K562 (cell line): ENCODE measurements around the gene MGAT1. TPM values are rescaled to one million over a fixed set of nuclear protein-coding genes. Genes with fewer than 3 reads are reported as not detected.

Experiments
- ATAC-seq: fragments of 200-7000 bp; cut with Tn5 transposase; 3 replicates; pipeline ENCODE4 v1.9.1; 2020; ENCODE audit warnings: moderate library complexity
- BruUV-seq: library from RNA; stranded (reverse); fragments of 400-500 nt; replicated peaks from 2 replicates; lab custom pipeline; 2021; lab: Mats Ljungman, UMichigan
- CTCF ChIA-PET: fragments of 300-600 bp; formaldehyde crosslinking; extraction: SDS; loops from one replicate; lab custom pipeline; 2021; ENCODE audit warnings: low intra/inter-chr PET ratio; lab: Yijun Ruan, JAX
- POLR2A ChIA-PET: fragments of 300-600, 350-650 bp; sonication (Branson Sonifier 250); formaldehyde crosslinking; extraction: SDS; loops from one replicate; lab custom pipeline; 2021; ENCODE audit warnings: antibody characterized with exemption, inconsistent platforms; lab: Yijun Ruan, JAX
- DNase-seq, 4 experiments: peaks; one replicate each; pipeline versions ENCODE4 v3.0.0 to v3.0.0-alpha.2; 2011 to 2018; ENCODE audit warnings: low spot score in 3 of 4, mixed read lengths in 3 of 4; ENCODE audit errors: extremely low read depth in 1 of 4
- FAIRE-seq: peaks from 2 replicates; lab custom pipeline; 2011; peaks lifted over from hg19 to GRCh38; lab: Jason Lieb, UNC
- H2AFZ ChIP-seq: 2 replicates; pipeline ENCODE4 v1.6.0; 2011; ENCODE audit warnings: low read depth, low read length, control low read depth, inconsistent platforms
- H3K27ac ChIP-seq: fragments of 200-600 bp; 3 replicates; pipeline ENCODE4 v1.8.0; 2011; ENCODE audit warnings: low read depth, mild to moderate bottlenecking, control low read depth, inconsistent platforms, low read length, moderate library complexity, mixed read lengths; ENCODE audit errors: extremely low read depth
- H3K27me3 ChIP-seq, 2 experiments: fragments of 300-600 bp in 1 of 2; 2 replicates in 1 of 2; 3 replicates in 1 of 2; pipeline versions ENCODE4 v1.6.0 to v1.8.0; 2011; ENCODE audit warnings: inconsistent platforms in 2 of 2, low read length in 2 of 2, mild to moderate bottlenecking in 1 of 2, mixed read lengths in 1 of 2, moderate library complexity in 1 of 2; ENCODE audit not compliant: control insufficient read depth in 2 of 2, insufficient read depth in 2 of 2
- H3K36me3 ChIP-seq: fragments of 300-600 bp; 3 replicates; pipeline ENCODE4 v1.8.0; 2011; ENCODE audit warnings: mild to moderate bottlenecking, low read length, inconsistent platforms; ENCODE audit not compliant: control insufficient read depth, insufficient read depth
- H3K4me1 ChIP-seq, 2 experiments: fragments of 200-600 bp in 1 of 2; replicated peaks in 1 of 2; 2 replicates in 1 of 2; 3 replicates in 1 of 2; pipeline versions ENCODE4 v1.5.1 to v1.8.0; 2011; ENCODE audit warnings: inconsistent platforms in 2 of 2, low read length in 2 of 2, mild to moderate bottlenecking in 1 of 2, mixed read lengths in 1 of 2, moderate library complexity in 1 of 2; ENCODE audit not compliant: control insufficient read depth in 2 of 2, insufficient read depth in 2 of 2
- H3K4me2 ChIP-seq: 2 replicates; pipeline ENCODE4 v1.6.1; 2011; ENCODE audit warnings: low read length, control low read depth, inconsistent platforms, mixed read lengths; ENCODE audit not compliant: insufficient read depth
- H3K4me3 ChIP-seq: fragments of 200-600 bp; sonication (generic), shearing (Covaris generic); 2 replicates; pipeline ENCODE4 v1.5.1; 2016; ENCODE audit warnings: control low read depth, inconsistent platforms
- H3K79me2 ChIP-seq: fragments of 200-600 bp; 3 replicates; pipeline ENCODE4 v1.8.0; 2011; ENCODE audit warnings: low read length, inconsistent platforms; ENCODE audit not compliant: control insufficient read depth, insufficient read depth
- H3K9ac ChIP-seq, 2 experiments: 2 replicates each; pipeline versions ENCODE4 v1.6.0 to v1.6.1; 2011; ENCODE audit warnings: low read depth in 2 of 2, low read length in 2 of 2, control low read depth in 1 of 2, inconsistent platforms in 1 of 2, mild to moderate bottlenecking in 1 of 2, mixed read lengths in 1 of 2; ENCODE audit not compliant: insufficient read depth in 1 of 2
- H3K9me1 ChIP-seq: one replicate; pipeline ENCODE4 v1.6.0; 2011; ENCODE audit warnings: inconsistent platforms, mild to moderate bottlenecking, low read length, moderate library complexity; ENCODE audit not compliant: control insufficient read depth, insufficient read depth
- H3K9me3 ChIP-seq: replicated peaks from 2 replicates; pipeline ENCODE4 v1.5.1; 2011; ENCODE audit warnings: low read depth, low read length, inconsistent platforms; ENCODE audit not compliant: control insufficient read depth, insufficient read depth
- H4K20me1 ChIP-seq: replicated peaks from 2 replicates; pipeline ENCODE4 v1.6.1; 2011; ENCODE audit warnings: low read length, inconsistent platforms, mixed read lengths; ENCODE audit not compliant: control insufficient read depth, insufficient read depth
- CBX2 ChIP-seq: fragments of 200-600 bp; sonication (generic); IDR thresholded peaks from one replicate; pipeline ENCODE4 v1.6.1; 2012; ENCODE audit warnings: mild to moderate bottlenecking, low read length, inconsistent platforms; ENCODE audit not compliant: insufficient read depth, poor library complexity, severe bottlenecking
- ESRRB ChIP-seq: fragments of 250-450 bp; sonication (Bioruptor Pico); IDR thresholded peaks from 2 replicates; pipeline ENCODE4 v1.5.0; 2020; ENCODE audit warnings: mild to moderate bottlenecking, moderate library complexity, borderline replicate concordance
- HCFC1 ChIP-seq: IDR thresholded peaks from 2 replicates; pipeline ENCODE4 v1.6.1; 2012; ENCODE audit warnings: low read depth, low read length, improper control_type of control experiment
- NEUROD1 ChIP-seq: fragments of 150-350 bp; IDR thresholded peaks from 2 replicates; pipeline ENCODE4 v1.6.1; 2014; ENCODE audit warnings: borderline replicate concordance, low read length, low read depth; ENCODE audit not compliant: partially characterized antibody
- NFATC3 ChIP-seq: fragments of 450-650 bp; IDR thresholded peaks from 2 replicates; pipeline ENCODE4 v1.6.1; 2017; ENCODE audit warnings: mild to moderate bottlenecking
- NR1H2 ChIP-seq: sonication (generic); formaldehyde crosslinking; IDR thresholded peaks from 2 replicates; pipeline ENCODE4 v1.4.0; 2020; ENCODE audit warnings: mild to moderate bottlenecking, missing genetic modification reagents
- TEAD2 ChIP-seq: fragments of 450-650 bp; IDR thresholded peaks from 2 replicates; pipeline ENCODE4 v1.6.1; 2016; ENCODE audit warnings: missing genetic modification characterization, control low read depth, missing compliant biosample characterization
- ZNF165 ChIP-seq: fragments of 250-450 bp; sonication (Bioruptor Pico); IDR thresholded peaks from 2 replicates; pipeline ENCODE4 v1.4.0; 2020; ENCODE audit warnings: borderline replicate concordance
- ZNF316 ChIP-seq: fragments of 450-650 bp; IDR thresholded peaks from 2 replicates; pipeline ENCODE4 v1.6.1; 2016
- ZNF699 ChIP-seq: fragments of 250-450 bp; sonication (Bioruptor Pico); IDR thresholded peaks from 2 replicates; pipeline ENCODE4 v1.8.0; 2021; ENCODE audit warnings: mild to moderate bottlenecking, moderate library complexity; ENCODE audit not compliant: insufficient replicate concordance
- WGBS: fragments of 100-300 bp; shearing (Covaris generic); methylation state at CpG from one replicate; pipeline ENCODE4 v1.1.6; 2016; ENCODE audit warnings: low coverage, mixed read lengths; ENCODE audit not compliant: insufficient coverage; ENCODE audit errors: missing lambda C conversion rate; 5-methylcytosine and 5-hydroxymethylcytosine counted together
- in situ Hi-C: fragments of 300-500 bp; cut with MboI; formaldehyde crosslinking; loops from 4 replicates; pipeline ENCODE4 v1.15.0; 2018; ENCODE audit warnings: inconsistent platforms, mixed read lengths
- intact Hi-C: fragments of 100-400 bp; cut with micrococcal nuclease; formaldehyde crosslinking; loops from 2 replicates; pipeline ENCODE4 v1.14.2; 2022
- polyA plus RNA-seq, 8 experiments: library from polyadenylated mRNA; depleted of rRNA in 4 of 8; stranded (reverse) in 5 of 8; unstranded in 3 of 8; fragments of >200 nt; fragmentation: Nextera tagmentation in 2 of 8; fragmentation: Illumina TruSeq in 1 of 8; extraction: Ambion mirVana in 2 of 8; extraction: Trizol in 1 of 8; gene quantifications; 2 replicates each; pipeline versions ENCODE4 v1.2.1 to v1.2.3, GENCODE V29; 2011 to 2014; ENCODE audit warnings: inconsistent platforms in 1 of 8, missing spikeins in 1 of 8
- total RNA-seq, 7 experiments: library from RNA; depleted of rRNA in 6 of 7; stranded (reverse); fragments of >200 nt in 6 of 7; fragmentation: Illumina TruSeq in 2 of 7; extraction: Trizol in 2 of 7; gene quantifications; 2 replicates each; pipeline versions ENCODE4 v1.2.1 to v1.2.3, GENCODE V29; 2011 to 2021; ENCODE audit warnings: low replicate concordance in 1 of 7
- TF ChIP-seq, protein P1 (sequence below), 2 experiments: IDR thresholded peaks; 2 replicates each; pipeline ENCODE4 v1.6.1; 2012; ENCODE audit warnings: improper control_type of control experiment in 2 of 2, low read depth in 2 of 2, low read length in 2 of 2, borderline replicate concordance in 1 of 2

MGAT1 gene
- total and polyA plus RNA-seq, 9 of the 15 experiments (the other 6 are each of a cell fraction or from before 2014, with no cell fraction given): 3.9 to 82.7 (median 44.5) TPM

- Histone ChIP-seq H2AFZ (no peak overlapping the region), H4K20me1 (no peaks in the 10 kb centered on the region), H3K9me3 (peaks cover 25% of the 10 kb centered on the region), H3K4me3 (no peak overlapping the region), H3K9ac (no peak overlapping the region), H3K27me3 (no peaks in the 10 kb centered on the region), H3K9me1 (no peaks in the 10 kb centered on the region), H3K4me1 (no peaks in the 10 kb centered on the region), H3K79me2 (no peaks in the 10 kb centered on the region), H3K36me3 (peaks cover 16% of the 10 kb centered on the region), H3K4me2 (no peak overlapping the region), H3K27ac (no peak overlapping the region)
- intact Hi-C loops (no loop called here), in situ Hi-C loops (no loop called here)
- TF ChIP-seq ZNF316 (no peak), NR1H2 (CRISPR knock-in tag) (no peak), TEAD2 (tag) (no peak), ZNF165 (no peak), NEUROD1 (no peak), NFATC3 (no peak), CBX2 (no peak), ZNF699 (CRISPR knock-in tag) (no peak), ESRRB (no peak), HCFC1 (no peak)
- TF ChIP-seq, protein P1, sequence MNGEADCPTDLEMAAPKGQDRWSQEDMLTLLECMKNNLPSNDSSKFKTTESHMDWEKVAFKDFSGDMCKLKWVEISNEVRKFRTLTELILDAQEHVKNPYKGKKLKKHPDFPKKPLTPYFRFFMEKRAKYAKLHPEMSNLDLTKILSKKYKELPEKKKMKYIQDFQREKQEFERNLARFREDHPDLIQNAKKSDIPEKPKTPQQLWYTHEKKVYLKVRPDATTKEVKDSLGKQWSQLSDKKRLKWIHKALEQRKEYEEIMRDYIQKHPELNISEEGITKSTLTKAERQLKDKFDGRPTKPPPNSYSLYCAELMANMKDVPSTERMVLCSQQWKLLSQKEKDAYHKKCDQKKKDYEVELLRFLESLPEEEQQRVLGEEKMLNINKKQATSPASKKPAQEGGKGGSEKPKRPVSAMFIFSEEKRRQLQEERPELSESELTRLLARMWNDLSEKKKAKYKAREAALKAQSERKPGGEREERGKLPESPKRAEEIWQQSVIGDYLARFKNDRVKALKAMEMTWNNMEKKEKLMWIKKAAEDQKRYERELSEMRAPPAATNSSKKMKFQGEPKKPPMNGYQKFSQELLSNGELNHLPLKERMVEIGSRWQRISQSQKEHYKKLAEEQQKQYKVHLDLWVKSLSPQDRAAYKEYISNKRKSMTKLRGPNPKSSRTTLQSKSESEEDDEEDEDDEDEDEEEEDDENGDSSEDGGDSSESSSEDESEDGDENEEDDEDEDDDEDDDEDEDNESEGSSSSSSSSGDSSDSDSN (IDR thresholded peaks at IDR 0.05; ENCODE audit: borderline replicate concordance in 1 of 2, low read depth in 2 of 2, low read length in 2 of 2): no peak
- FAIRE-seq (no peak), DNase-seq (no peak), ATAC-seq (no peak)
- POLR2A ChIA-PET: no interaction called here
- no TSS peak for BruUV-seq
- CTCF ChIA-PET: no interaction called here
- WGBS: 100% methylated on average over 1 of the region's 1 CpG
Measured at GRCh38 chr5:180844858-180845257, 42.3 kb upstream of the MGAT1 start.
